ENCODE measurements around the gene RAB13.

RAB13 gene

GRCh38 chr1:153932156-153933131, 53.7 kb downstream of the RAB13 start:
- no peak for DNase-seq
